SU-DHL-6 (cell line): ENCODE measurements around the gene MYO1H.

Experiments used
- H2AFZ ChIP-seq: fragments of 200-600 bp; sonication (generic); 2 replicates; pipeline ENCODE4 v1.6.1; 2014; ENCODE audit warnings: low read depth, mild to moderate bottlenecking, moderate library complexity, mixed read lengths, antibody characterized with exemption, low read length; ENCODE audit not compliant: severe bottlenecking
- H3F3A ChIP-seq: fragments of 200-600 bp; shearing (Covaris generic); 2 replicates; pipeline ENCODE4 v1.6.0; 2016; ENCODE audit warnings: antibody characterized with exemption, mild to moderate bottlenecking; ENCODE audit not compliant: insufficient read depth
- H3K27ac ChIP-seq: fragments of 200-600 bp; sonication (generic); 2 replicates; pipeline ENCODE4 v1.5.1; 2016; ENCODE audit warnings: low read depth, mild to moderate bottlenecking, low read length, moderate library complexity, mixed read lengths
- H3K27me3 ChIP-seq: fragments of 200-600 bp; sonication (generic), shearing (Covaris generic); 2 replicates; pipeline ENCODE4 v1.6.0; 2014; ENCODE audit warnings: mild to moderate bottlenecking, low read length
- H3K36me3 ChIP-seq: fragments of 200-600 bp; sonication (generic); 2 replicates; pipeline ENCODE4 v1.6.1; 2014; ENCODE audit warnings: mild to moderate bottlenecking, low read length, mixed read lengths
- H3K4me2 ChIP-seq: fragments of 300-600, 200-600 bp; shearing (Covaris generic), sonication (generic); 2 replicates; pipeline ENCODE4 v1.6.0; 2014; ENCODE audit warnings: low read length, low read depth, mild to moderate bottlenecking; ENCODE audit not compliant: poor library complexity, severe bottlenecking
- H3K4me3 ChIP-seq: fragments of 200-600 bp; sonication (generic); 2 replicates; pipeline ENCODE4 v1.5.1; 2014; ENCODE audit warnings: antibody characterized with exemption, low read length, mild to moderate bottlenecking, mixed read lengths; ENCODE audit not compliant: insufficient read depth, poor library complexity, severe bottlenecking
- H3K79me2 ChIP-seq: fragments of 200-600 bp; sonication (generic); 2 replicates; pipeline ENCODE4 v1.6.1; 2014; ENCODE audit warnings: mild to moderate bottlenecking, low read length, moderate library complexity; ENCODE audit not compliant: insufficient read depth
- H3K9ac ChIP-seq: fragments of 200-600 bp; sonication (generic); 2 replicates; pipeline ENCODE4 v1.7.0; 2014; ENCODE audit warnings: mild to moderate bottlenecking, low read length
- H3K9me2 ChIP-seq: fragments of 200-600 bp; sonication (generic); replicated peaks from 2 replicates; pipeline ENCODE4 v1.6.1; 2014; ENCODE audit warnings: low read length; ENCODE audit not compliant: insufficient read depth
- H3K9me3 ChIP-seq: fragments of 200-600 bp; sonication (generic); 2 replicates; pipeline ENCODE4 v1.6.1; 2014; ENCODE audit warnings: low read length, mixed read lengths; ENCODE audit not compliant: insufficient read depth
- H4K20me1 ChIP-seq: fragments of 200-600 bp; sonication (generic); 2 replicates; pipeline ENCODE4 v1.6.1; 2014; ENCODE audit warnings: low read depth, mild to moderate bottlenecking, antibody characterized with exemption, low read length, moderate library complexity, mixed read lengths
- CTCF ChIP-seq: fragments of 200-600 bp; sonication (generic); IDR thresholded peaks from one replicate; pipeline ENCODE4 v1.5.1; 2017; ENCODE audit warnings: antibody characterized with exemption, mild to moderate bottlenecking, low read length, moderate library complexity; ENCODE audit not compliant: insufficient read depth, poor library complexity, severe bottlenecking
- EZH2phosphoT487 ChIP-seq: fragments of 200-600 bp; sonication (generic), shearing (Covaris generic); conservative IDR thresholded peaks from 2 replicates; pipeline ENCODE4 v1.6.1; 2018; ENCODE audit warnings: mild to moderate bottlenecking, antibody characterized with exemption, low read length, moderate library complexity, mixed read lengths

Gene MYO1H

DNA sequence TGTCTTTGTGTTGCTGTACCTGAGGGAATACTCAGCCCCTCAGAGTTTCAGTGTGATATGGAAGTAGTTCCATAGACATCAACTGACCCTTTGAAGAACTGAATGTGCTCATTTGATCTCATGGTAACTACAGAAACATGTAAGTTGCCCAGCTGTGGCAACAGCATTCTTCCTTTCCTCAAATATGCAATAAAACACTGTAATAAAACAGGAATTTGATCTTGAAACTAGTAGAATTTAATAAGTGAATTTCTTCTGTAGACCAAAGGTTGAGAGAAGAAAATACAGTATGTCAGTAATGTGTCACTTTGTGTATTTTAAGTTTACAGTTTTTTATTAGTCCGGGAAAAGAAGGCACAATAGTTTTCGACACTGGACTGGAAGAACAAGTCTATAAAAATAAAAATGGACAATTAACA lies 97.5 kb downstream of the MYO1H start:
- Histone ChIP-seq H3K4me2 (no peak overlapping the region), H3K27ac (no peak overlapping the region)
- TF ChIP-seq EZH2phosphoT487 (no peak), CTCF (no peak)

DNA sequence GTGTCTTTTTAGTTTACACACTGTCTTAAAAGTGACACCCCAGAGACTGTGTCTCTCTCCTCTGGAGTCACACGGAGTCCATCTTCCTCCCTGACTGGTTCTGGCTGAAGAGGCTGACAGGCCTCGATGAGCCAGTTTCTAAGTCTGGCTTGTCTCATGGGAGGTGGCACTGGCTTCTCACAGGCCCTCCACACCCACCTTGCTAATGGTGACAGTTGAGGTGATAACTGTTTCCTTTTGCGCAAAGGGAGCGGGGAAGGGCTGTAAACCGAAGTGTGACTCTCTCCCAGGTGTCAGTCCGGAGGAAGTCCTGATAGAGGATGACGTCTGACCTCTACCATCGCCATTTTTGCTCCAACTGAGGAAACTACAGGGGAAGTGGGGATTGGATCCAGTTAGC lies 99.2 kb downstream of the MYO1H start:
- Histone ChIP-seq H4K20me1 (no peaks in the 10 kb centered on the region), H2AFZ (no peak overlapping the region), H3K4me3 (no peak overlapping the region), H3K9me3 (no peaks in the 10 kb centered on the region), H3K36me3 (no peaks in the 10 kb centered on the region), H3K4me2 (no peak overlapping the region), H3F3A (no peaks in the 10 kb centered on the region), H3K79me2 (no peaks in the 10 kb centered on the region), H3K9me2 (no peaks in the 10 kb centered on the region), H3K9ac (no peak overlapping the region), H3K27ac (no peak overlapping the region), H3K27me3 (no peaks in the 10 kb centered on the region)
- TF ChIP-seq EZH2phosphoT487, result no peak
- no peak for TF ChIP-seq CTCF

More for the DNA sequence above, 97.5 kb downstream of the MYO1H start:
- Histone ChIP-seq H3K27me3 (no peaks in the 10 kb centered on the region), H3K79me2 (no peaks in the 10 kb centered on the region), H2AFZ (no peak overlapping the region), H3K9me3 (no peaks in the 10 kb centered on the region), H3K36me3 (no peaks in the 10 kb centered on the region), H4K20me1 (no peaks in the 10 kb centered on the region), H3K4me3 (no peak overlapping the region), H3K9ac (no peak overlapping the region), H3F3A (no peaks in the 10 kb centered on the region), H3K9me2 (no peaks in the 10 kb centered on the region)

DNA sequence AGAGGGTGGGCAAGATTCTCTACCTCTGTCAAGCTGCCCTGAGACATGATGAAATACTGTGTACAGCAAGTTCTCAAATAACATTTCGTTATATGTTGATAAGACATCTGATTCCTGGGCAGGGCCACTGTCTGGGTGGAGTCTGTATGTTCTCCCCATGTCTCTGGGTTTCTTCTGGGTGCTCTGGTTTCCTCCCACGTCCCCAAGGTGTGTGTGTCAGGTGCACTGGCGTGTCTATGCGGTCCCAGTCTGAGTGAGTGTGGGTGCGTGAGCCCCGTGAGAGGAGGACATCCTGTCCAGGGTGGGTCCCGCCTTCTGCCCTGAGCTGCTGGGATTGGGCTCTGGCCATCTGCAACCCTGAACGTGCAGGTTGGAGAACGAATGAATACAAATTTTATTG lies 99.8 kb downstream of the MYO1H start:
- Histone ChIP-seq H3K27me3 (no peaks in the 10 kb centered on the region), H3K27ac (no peak overlapping the region), H3K4me2 (no peak overlapping the region), H3K36me3 (no peaks in the 10 kb centered on the region), H3K79me2 (no peaks in the 10 kb centered on the region), H4K20me1 (no peaks in the 10 kb centered on the region), H3F3A (no peaks in the 10 kb centered on the region), H3K9me2 (no peaks in the 10 kb centered on the region), H3K9me3 (no peaks in the 10 kb centered on the region), H3K9ac (no peak overlapping the region), H2AFZ (no peak overlapping the region), H3K4me3 (no peak overlapping the region)
- TF ChIP-seq EZH2phosphoT487 (no peak), CTCF (no peak)

GRCh38 chr12:109448272-109448671 lies 100.6 kb downstream of the MYO1H start:
- no peak for TF ChIP-seq EZH2phosphoT487
- Histone ChIP-seq H3K9me2 (no peaks in the 10 kb centered on the region), H3K36me3 (0 out of 2 replicates have a peak, but pooled peaks cover under 1% of the 10 kb centered on the region), H3K9ac (no peak overlapping the region), H2AFZ (no peak overlapping the region), H3K4me3 (no peak overlapping the region), H4K20me1 (no peaks in the 10 kb centered on the region), H3F3A (no peaks in the 10 kb centered on the region), H3K4me2 (no peak overlapping the region), H3K9me3 (no peaks in the 10 kb centered on the region), H3K27ac (no peak overlapping the region), H3K27me3 (no peaks in the 10 kb centered on the region), H3K79me2 (no peaks in the 10 kb centered on the region)
